HCT116 (cell line): ENCODE data around the gene NRP1. TPM values are rescaled to one million over a fixed set of nuclear protein-coding genes. Genes with fewer than 3 reads are reported as not detected.

Experiments used
- ATAC-seq: fragments of 200-7000 bp; cut with Tn5 transposase; 2 replicates; pipeline ENCODE4 v1.9.1; 2020; ENCODE audit warnings: mild to moderate bottlenecking, moderate library complexity
- BruUV-seq: library from RNA; stranded (reverse); fragments of 400-500 nt; replicated peaks from 2 replicates; lab custom pipeline; 2021; lab: Mats Ljungman, UMichigan
- CTCF ChIA-PET: fragments of 300-600 bp; sonication (Branson Sonifier 250); formaldehyde crosslinking; loops from one replicate; lab custom pipeline; 2021; ENCODE audit warnings: antibody characterized with exemption; lab: Charles Lee
- POLR2A ChIA-PET: fragments of 300-600, 350-600 bp; sonication (Branson Sonifier 250); formaldehyde crosslinking; loops from one replicate; lab custom pipeline; 2021; ENCODE audit warnings: antibody characterized with exemption; lab: Charles Lee
- RAD21 ChIA-PET, 2 experiments: fragments of 300-600 bp; sonication (Branson Sonifier 250); formaldehyde crosslinking; loops; one replicate each; lab custom pipeline; 2023; ENCODE audit warnings: low total read pairs in 2 of 2; ENCODE audit not compliant: uncharacterized antibody in 2 of 2, unreplicated experiment in 2 of 2, low non-redundant PET in 1 of 2; lab: Charles Lee
- DNase-seq: peaks from one replicate; pipeline ENCODE4 v3.0.0-alpha.2; 2010; ENCODE audit warnings: low read depth, low spot score
- H2AFZ ChIP-seq: fragments of 200-600 bp; shearing (Covaris generic), sonication (generic); 2 replicates; pipeline ENCODE4 v1.6.1; 2017; ENCODE audit warnings: low read depth, mixed run types, mixed read lengths, antibody characterized with exemption, low read length; ENCODE audit not compliant: poor library complexity, severe bottlenecking
- H3K27ac ChIP-seq: 2 replicates; pipeline ENCODE4 v1.5.1; 2012; ENCODE audit warnings: low read depth, low read length
- H3K27me3 ChIP-seq: fragments of 200-600 bp; sonication (generic); 2 replicates; pipeline ENCODE4 v1.6.1; 2016; ENCODE audit warnings: mixed run types, low read length, mixed read lengths; ENCODE audit not compliant: insufficient read depth
- H3K36me3 ChIP-seq, 2 experiments: fragments of 200-500 bp in 1 of 2; fragments of 200-600 bp in 1 of 2; sonication (Bioruptor generic) in 1 of 2; sonication (generic) in 1 of 2; 2 replicates each; pipeline versions ENCODE4 v1.5.1 to v1.6.1; 2014 to 2016; ENCODE audit warnings: low read length in 2 of 2, inconsistent platforms in 1 of 2, mixed read lengths in 1 of 2, mixed run types in 1 of 2; ENCODE audit not compliant: insufficient read depth in 2 of 2, control insufficient read depth in 1 of 2
- H3K4me1 ChIP-seq, 2 experiments: fragments of 200-600 bp in 1 of 2; sonication (generic) in 1 of 2; 2 replicates each; pipeline versions ENCODE4 v1.5.1 to v1.6.1; 2012 to 2017; ENCODE audit warnings: low read length in 2 of 2, inconsistent platforms in 1 of 2, mild to moderate bottlenecking in 1 of 2, mixed read lengths in 1 of 2, mixed run types in 1 of 2, moderate library complexity in 1 of 2; ENCODE audit not compliant: insufficient read depth in 2 of 2, control insufficient read depth in 1 of 2
- H3K4me2 ChIP-seq: fragments of 200-600 bp; sonication (generic); 2 replicates; pipeline ENCODE4 v1.6.1; 2017; ENCODE audit warnings: mixed run types, low read length, mixed read lengths
- H3K4me3 ChIP-seq, 2 experiments: fragments of 200-600 bp in 1 of 2; sonication (generic) in 1 of 2; replicated peaks in 1 of 2; 2 replicates each; pipeline ENCODE4 v1.5.1; 2011 to 2016; ENCODE audit warnings: low read length in 2 of 2, control low read depth in 1 of 2, low read depth in 1 of 2, mild to moderate bottlenecking in 1 of 2, mixed read lengths in 1 of 2, mixed run types in 1 of 2
- H3K79me2 ChIP-seq: fragments of 200-600 bp; sonication (generic); 2 replicates; pipeline ENCODE4 v1.6.1; 2017; ENCODE audit warnings: mild to moderate bottlenecking, mixed run types, low read length, moderate library complexity, mixed read lengths; ENCODE audit not compliant: insufficient read depth
- H3K9ac ChIP-seq: fragments of 200-600 bp; sonication (generic); 2 replicates; pipeline ENCODE4 v1.6.1; 2016; ENCODE audit warnings: low read length, mixed read lengths
- H3K9me2 ChIP-seq: fragments of 200-600 bp; sonication (generic), shearing (Covaris generic); 2 replicates; pipeline ENCODE4 v1.6.1; 2017; ENCODE audit warnings: mixed run types, mild to moderate bottlenecking, moderate library complexity; ENCODE audit not compliant: insufficient read depth
- H3K9me3 ChIP-seq, 2 experiments: fragments of 200-500 bp in 1 of 2; fragments of 200-600 bp in 1 of 2; sonication (Bioruptor generic) in 1 of 2; sonication (generic) in 1 of 2; 2 replicates each; pipeline ENCODE4 v1.6.1; 2014 to 2017; ENCODE audit warnings: low read length in 2 of 2, mixed read lengths in 2 of 2, inconsistent platforms in 1 of 2, low read depth in 1 of 2, mild to moderate bottlenecking in 1 of 2, mixed run types in 1 of 2, moderate library complexity in 1 of 2; ENCODE audit not compliant: control insufficient read depth in 1 of 2, insufficient read depth in 1 of 2
- H4K20me1 ChIP-seq: fragments of 200-600 bp; sonication (generic), shearing (Covaris generic); 2 replicates; pipeline ENCODE4 v1.6.1; 2017; ENCODE audit warnings: mixed run types, mild to moderate bottlenecking, moderate library complexity; ENCODE audit not compliant: insufficient read depth
- CEBPB ChIP-seq: IDR thresholded peaks from 2 replicates; pipeline ENCODE4 v1.6.1; 2012; ENCODE audit warnings: low read depth
- EGR1 ChIP-seq: IDR thresholded peaks from 2 replicates; pipeline ENCODE4 v1.6.1; 2012; ENCODE audit warnings: low read depth
- intact Hi-C: fragments of 100-400 bp; cut with micrococcal nuclease; formaldehyde crosslinking; loops from 2 replicates; pipeline ENCODE4 v1.10.0; 2022
- total RNA-seq: library from RNA; stranded (reverse); gene quantifications from one replicate; pipeline ENCODE4 v1.2.1, GENCODE V29; 2021; ENCODE audit not compliant: unreplicated experiment
- TF ChIP-seq, protein P1 (sequence below): IDR thresholded peaks from 2 replicates; pipeline ENCODE4 v1.6.1; 2012
- TF ChIP-seq, protein P2 (sequence below): IDR thresholded peaks from 2 replicates; pipeline ENCODE4 v1.6.1; 2012
- TF ChIP-seq, protein P3 (sequence below): IDR thresholded peaks from 2 replicates; pipeline ENCODE4 v1.6.1; 2012; ENCODE audit warnings: low read depth

NRP1 gene
- total RNA-seq, 1 experiment from 2014 or later = 3.8 TPM

DNA sequence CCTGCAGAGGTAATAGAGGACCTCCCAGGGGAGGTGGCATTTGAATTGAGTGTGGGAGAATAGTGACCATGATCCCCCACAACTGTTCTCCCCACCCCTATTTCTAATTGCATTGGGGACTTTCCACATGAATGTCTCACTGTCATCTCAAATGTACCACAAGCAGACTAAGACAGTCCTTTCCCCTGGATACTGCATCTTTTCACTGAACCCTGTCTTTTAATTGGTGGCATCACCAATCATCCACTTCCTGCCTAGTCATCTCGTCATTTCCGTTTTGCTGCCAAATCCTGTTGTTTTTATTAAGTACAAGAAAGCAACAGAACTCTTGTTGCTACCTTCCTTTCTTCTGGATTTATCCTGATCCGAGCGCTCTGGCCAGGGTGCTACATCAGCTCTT is 120.3 kb downstream of the NRP1 start (continued):
- TF ChIP-seq EGR1 = no peak
- TF ChIP-seq, protein P1, sequence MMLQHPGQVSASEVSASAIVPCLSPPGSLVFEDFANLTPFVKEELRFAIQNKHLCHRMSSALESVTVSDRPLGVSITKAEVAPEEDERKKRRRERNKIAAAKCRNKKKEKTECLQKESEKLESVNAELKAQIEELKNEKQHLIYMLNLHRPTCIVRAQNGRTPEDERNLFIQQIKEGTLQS = no peak
- TF ChIP-seq, protein P2, sequence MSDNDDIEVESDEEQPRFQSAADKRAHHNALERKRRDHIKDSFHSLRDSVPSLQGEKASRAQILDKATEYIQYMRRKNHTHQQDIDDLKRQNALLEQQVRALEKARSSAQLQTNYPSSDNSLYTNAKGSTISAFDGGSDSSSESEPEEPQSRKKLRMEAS = no peak
- TF ChIP-seq, protein P3, sequence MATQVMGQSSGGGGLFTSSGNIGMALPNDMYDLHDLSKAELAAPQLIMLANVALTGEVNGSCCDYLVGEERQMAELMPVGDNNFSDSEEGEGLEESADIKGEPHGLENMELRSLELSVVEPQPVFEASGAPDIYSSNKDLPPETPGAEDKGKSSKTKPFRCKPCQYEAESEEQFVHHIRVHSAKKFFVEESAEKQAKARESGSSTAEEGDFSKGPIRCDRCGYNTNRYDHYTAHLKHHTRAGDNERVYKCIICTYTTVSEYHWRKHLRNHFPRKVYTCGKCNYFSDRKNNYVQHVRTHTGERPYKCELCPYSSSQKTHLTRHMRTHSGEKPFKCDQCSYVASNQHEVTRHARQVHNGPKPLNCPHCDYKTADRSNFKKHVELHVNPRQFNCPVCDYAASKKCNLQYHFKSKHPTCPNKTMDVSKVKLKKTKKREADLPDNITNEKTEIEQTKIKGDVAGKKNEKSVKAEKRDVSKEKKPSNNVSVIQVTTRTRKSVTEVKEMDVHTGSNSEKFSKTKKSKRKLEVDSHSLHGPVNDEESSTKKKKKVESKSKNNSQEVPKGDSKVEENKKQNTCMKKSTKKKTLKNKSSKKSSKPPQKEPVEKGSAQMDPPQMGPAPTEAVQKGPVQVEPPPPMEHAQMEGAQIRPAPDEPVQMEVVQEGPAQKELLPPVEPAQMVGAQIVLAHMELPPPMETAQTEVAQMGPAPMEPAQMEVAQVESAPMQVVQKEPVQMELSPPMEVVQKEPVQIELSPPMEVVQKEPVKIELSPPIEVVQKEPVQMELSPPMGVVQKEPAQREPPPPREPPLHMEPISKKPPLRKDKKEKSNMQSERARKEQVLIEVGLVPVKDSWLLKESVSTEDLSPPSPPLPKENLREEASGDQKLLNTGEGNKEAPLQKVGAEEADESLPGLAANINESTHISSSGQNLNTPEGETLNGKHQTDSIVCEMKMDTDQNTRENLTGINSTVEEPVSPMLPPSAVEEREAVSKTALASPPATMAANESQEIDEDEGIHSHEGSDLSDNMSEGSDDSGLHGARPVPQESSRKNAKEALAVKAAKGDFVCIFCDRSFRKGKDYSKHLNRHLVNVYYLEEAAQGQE = no peak
- TF ChIP-seq, all 23 proteins: peak for 0

DNA sequence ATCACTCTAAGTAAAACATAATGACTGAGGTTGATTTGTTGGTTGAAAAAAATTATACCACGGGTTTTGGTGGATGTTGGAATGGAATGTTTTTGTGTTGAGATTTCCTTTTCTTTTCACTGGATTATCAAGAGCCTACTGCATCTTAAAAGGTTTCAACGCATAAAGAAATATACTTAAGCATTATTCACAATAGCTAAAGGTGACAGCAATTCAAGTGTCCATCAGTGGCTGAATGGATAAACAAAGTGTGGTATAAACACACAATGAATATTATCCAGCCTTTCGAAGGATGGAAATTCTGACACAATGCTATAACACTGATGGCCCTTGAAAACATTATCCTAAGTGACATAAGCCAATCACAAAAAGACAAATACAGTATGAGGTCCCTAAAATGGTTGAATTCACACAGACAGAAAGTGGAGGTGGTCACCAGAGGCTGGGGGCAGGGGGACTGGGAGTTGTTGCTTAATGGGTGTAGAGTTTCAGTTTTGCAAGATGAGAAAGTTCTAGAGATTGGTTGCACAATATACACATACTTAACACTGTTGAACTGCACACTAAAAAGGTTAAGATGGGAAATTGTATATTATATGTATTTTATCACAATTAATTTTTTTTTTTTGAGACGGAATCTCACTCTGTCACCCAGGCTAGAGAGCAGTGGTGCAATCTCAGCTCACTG is 122.3 kb downstream of the NRP1 start:
- Histone ChIP-seq H3K27me3 (no peaks in the 10 kb centered on the region), H3K36me3 (no peaks in the 10 kb centered on the region), H3K9me2 (no peaks in the 10 kb centered on the region), H3K4me2 (no peak overlapping the region), H3K9ac (no peak overlapping the region), H3K4me3 (no peak overlapping the region), H3K4me1 (peaks cover 0 to 8% of the 10 kb centered on the region in 2 experiments; a peak in 1 of 4 replicates), H3K27ac (no peak overlapping the region), H3K79me2 (no peaks in the 10 kb centered on the region), H3K9me3 (no peaks in the 10 kb centered on the region), H4K20me1 (no peaks in the 10 kb centered on the region), H2AFZ (no peak overlapping the region)
- ChIA-PET POLR2A (no interaction called here), CTCF (interaction anchor here (1.4 kb wide), 1 partner anchor 19 kb away, joined by 6 read pairs; no protein-coding TSS in a partner anchor), RAD21 (no interaction called here)
- TF ChIP-seq CEBPB = no peak
- TF ChIP-seq, protein P3 = no peak
- no TSS peak for BruUV-seq
- ATAC-seq (no peak), DNase-seq (no peak)
- intact Hi-C loops = no loop called here
